Activated effector memory CD4-positive, alpha-beta T cell treated with Interleukin-2 at 50 U/mL for 16 hours (primary cell): Measurements from ENCODE around the gene ADH7.
"Not testable (repeated sequence)": the region's sequence is repeated elsewhere in the genome, so short reads cannot be mapped to it uniquely, and the experiment has no call there.

Source experiments
- DNase-seq: peaks from one replicate; pipeline ENCODE4 v3.0.0-alpha.2; 2020

ADH7 gene

GRCh38 chr4:99435154-99435553 is at the start of gene ADH7:
Gene ADH7 (minus strand): TSS chr4:99435342. CDS start chr4:99435233, 109 bp downstream.
- no peak for DNase-seq

DNA sequence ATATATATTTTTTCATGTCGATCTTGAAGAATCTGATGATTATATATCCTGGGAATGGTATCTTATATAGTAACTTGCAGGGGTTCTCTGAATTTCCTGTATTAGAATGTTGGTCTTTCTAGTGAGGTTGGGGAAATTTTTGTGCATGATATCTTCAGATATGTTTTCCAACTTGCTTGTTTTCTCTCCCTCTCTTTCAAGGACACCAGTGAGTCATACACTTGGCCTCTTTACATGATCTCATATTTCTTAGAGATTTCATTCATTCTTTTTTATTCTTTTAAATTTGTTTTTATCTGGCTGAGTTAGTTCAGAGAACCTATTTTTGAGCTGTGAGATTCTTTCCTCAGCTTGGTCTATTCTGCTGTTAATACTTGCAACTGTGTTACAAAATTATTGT is 48.5 kb upstream of the ADH7 start:
- DNase-seq = no peak

DNA sequence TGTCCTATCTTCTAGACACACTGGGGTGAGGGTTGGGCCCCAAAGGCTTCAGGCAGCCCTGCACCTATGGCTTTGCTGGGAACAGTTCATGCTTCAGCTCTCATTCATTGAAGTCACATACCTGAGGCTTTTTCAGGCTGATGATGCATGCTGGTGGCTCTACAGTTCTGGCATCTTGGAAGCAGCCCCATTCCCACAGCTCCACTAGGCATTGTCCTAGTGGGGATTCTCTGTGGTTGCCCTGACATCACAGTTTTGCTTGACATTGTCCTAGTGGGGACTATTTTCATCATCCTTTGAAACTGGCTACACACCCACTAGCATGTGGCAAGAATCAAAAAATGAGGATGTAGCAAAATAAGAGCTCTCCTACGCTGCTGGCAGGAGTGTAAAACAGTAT is 38.0 kb upstream of the ADH7 start:
- DNase-seq = no peak

DNA sequence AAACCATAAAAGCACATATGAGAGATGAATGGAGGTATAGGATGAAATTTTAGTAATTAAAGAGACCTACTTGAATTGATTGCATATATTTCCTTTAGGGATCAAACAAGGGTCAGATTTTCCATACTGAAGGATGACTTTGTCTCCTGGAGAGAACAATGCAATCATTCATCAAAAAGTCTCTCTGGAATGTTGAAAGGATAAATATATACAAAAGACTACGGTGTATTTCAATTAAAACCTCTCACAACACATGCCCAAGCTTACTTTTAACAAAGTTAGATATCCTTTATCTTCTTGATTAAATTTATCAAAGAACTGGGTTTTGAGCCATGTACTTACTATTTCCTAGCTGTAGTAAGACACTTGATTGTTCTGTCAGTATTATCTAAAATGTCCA is 36.8 kb upstream of the ADH7 start:
- no peak for DNase-seq

GRCh38 chr4:99471349-99471748 is 36.2 kb upstream of the ADH7 start:
- DNase-seq = no peak

DNA sequence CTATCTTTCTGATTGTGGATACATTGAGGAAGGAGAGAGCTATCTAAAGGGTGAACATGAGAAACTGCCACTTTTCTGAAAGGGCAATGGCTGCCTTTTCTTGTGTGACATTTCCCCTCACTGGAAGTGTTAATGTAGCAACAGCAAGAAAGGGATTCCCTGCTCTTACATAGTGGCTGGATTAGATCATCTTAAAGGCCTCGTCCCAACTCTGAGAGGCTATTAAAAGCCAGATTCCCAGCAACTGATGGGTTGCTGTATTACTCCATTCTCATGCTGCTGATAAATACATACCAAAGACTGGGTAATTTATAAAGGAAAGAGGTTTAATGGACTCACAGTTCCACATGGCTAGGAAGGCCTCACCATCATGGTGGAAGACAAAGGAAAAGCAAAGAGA is 33.7 kb upstream of the ADH7 start:
- DNase-seq = no peak

DNA sequence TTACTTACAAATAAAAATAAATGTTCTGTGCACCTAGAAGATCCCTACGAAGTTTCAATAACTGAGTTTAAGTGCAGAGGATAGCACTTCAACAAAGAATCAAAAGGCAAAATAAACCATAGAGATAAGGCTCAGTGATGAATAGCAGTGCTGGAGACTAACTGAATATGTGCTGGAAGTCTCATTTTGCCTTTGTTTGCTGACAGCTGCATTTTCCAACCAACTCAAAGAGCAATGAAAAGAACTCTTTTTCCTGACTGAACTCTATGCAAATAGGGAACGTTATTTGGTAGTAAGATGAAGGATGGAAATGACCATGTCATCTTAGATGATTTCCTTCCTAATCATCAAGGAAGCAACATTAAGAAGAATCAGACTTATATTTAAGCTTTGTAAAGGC is 32.7 kb upstream of the ADH7 start:
- no peak for DNase-seq

DNA sequence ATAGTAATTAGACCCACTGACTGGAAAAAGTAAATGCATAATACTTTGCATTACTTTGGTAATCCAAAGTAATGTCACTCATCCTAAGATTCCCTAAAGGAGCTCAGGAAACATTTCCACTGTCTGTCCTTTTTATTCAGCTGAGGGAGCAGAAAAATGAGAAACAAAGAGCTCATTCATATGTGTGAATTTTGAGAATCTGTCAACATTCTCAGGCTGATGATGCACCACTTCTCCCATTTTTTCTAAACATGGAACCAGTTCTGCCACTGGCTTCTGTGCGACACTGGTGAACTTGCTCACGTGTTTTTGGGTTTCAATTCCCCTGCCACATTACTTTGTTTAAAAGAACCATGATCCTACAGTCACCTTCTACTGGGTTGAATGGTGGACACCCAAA is 28.4 kb upstream of the ADH7 start:
- DNase-seq = no peak

DNA sequence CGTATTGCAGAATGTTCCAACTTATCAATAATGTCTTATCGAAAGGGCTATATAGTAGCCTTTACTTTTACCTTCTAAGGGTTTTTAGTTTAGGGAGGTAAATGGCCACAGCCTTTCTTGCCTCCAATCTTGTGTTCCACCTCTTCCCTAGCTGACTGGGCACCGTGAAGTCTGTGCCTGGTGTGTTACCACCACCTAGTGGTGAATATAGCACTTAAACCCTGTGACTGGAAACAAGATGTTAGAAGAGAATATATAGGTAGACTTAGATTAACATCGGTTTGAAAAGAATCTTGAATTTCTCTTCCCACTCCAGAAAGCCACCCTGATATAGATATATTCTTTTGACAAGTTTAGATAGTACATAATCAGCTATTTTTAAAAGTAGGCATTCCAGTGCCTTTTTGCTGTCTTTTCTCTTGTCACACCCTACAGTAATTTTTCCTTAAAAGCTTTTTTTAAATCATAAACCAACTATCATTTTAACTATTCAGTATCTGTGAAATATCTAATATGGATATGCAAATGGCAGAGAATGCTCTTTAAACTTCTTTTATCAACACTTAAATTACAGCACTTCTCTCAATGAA is 27.8 kb upstream of the ADH7 start:
- peak; percentile 13 for DNase-seq

DNA sequence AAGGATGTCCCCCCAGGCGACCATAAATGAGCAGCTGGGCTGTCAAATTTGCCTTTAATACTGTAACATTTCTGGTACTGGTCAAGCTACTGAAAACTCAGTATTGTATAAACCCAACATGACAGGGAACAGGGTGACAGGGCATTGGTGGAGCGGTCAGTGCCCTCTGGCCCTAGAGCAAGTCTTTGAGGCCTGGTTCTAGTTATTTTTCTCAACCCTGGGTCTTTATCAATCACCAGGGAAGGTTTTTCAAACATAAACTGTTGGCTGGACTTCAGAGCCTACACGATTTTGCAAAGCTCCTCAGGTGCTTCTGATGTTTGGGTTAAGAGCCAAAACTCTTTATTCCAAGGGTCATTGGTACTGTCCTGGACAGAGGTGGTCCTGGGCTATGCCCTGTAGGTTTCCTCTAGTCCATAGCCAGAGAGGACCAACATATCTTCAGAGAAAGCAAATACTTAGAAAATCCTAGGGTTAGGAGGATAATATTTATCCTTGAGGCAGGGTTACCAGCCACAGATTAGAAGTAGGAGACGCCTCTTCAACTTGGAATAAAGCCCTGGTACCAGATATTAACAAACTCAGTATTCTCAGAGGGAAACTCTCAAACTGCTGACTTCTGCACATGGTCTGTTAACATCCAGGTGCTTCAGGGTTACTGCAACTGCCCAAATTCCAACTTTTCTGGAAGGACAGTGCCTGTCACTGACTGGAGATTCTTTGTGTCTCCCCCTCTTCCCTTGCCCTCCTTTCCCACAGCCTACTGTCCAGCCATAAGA is 26.7 kb upstream of the ADH7 start:
- DNase-seq = no peak

DNA sequence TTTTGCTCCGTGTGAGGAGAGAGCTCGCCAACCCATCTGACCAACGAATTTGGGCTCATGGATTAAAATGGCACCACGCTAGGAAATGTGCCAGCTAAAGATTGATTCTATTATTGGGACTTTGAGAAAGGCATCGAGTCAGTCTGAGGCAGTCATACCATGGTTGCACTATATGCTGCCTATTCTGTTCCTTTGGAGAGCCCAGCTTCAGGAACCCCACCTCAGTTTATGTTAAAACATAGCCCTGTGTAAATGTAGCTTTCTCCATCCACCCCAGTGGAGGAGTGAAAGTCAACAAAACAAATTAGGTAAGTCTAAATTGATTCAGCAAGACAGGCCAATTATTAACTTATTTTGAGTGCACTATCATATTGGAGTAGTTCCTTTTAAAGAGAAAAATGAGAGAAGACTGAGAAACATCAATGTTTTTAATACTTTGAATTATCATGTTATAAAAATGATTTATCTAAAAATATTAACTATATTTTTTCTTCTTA is 24.5 kb upstream of the ADH7 start:
- no peak for DNase-seq

DNA sequence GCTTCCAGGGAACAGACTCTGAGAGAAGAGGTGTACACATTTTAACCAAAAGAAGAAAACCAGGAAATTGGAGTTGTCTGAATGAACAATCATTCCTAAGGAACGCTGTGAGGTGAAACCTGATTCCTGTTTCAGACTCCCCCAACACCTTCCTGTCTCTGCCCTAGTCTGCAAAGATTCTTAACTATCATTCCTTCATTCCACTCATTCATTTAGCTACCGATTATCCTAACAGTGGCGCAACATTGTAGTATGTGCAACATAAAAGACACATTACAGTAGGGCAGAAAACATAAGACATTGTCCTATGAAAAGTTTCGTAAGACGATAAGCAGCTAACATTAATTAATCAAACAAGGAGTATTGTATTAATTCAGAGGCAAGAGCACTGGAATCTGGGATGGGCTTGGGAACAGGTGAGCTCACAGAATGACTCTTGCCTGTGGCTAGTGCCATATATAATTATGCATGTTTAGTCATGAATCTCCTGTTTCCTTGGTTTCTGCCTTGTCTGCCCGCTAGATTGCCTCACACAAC is 23.8 kb upstream of the ADH7 start:
- no peak for DNase-seq

DNA sequence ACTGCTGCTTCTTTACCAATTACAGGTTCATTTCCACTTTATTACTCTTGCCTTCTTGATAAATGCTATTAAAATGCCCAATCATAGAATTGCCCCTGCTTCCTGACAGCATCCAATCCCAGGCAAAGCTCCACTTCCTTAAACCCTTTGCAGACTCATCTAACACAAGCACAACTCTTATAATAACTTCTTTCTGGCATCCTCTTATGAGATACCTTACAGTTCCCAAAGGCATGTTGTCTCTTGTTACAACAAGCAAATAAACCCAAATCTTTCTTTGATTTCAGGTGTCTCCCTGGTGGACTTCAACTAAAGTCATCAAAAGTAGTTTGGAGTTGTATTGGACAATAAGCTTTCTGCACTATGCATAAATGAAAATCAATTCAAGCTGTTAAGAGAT is 22.5 kb upstream of the ADH7 start:
- no peak for DNase-seq

DNA sequence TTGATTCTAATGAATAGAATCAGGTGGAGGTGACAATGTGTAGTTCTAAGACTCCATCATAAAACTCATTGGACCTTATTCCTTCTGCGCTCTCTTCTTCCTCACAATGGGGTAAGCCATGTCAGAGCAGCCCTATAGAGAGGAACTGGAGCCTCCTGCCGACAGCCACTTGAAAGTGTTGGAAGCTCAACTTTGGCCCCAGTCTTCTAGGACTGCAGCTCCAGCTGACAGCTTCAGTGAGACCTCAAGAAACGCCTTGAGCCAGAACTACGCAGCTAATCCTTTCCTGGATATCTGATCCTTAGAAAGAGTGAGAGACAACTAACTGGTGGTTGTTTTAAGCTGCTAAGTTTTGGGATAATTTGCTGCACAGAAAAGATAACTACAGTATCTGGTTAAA is 22.1 kb upstream of the ADH7 start:
- no peak for DNase-seq

- no peak for DNase-seq
These were observed 12.4 kb upstream of the ADH7 start for GRCh38 chr4:99447513-99447912.

- DNase-seq = no peak
These were observed 11.9 kb upstream of the ADH7 start for GRCh38 chr4:99447079-99447478.

DNA sequence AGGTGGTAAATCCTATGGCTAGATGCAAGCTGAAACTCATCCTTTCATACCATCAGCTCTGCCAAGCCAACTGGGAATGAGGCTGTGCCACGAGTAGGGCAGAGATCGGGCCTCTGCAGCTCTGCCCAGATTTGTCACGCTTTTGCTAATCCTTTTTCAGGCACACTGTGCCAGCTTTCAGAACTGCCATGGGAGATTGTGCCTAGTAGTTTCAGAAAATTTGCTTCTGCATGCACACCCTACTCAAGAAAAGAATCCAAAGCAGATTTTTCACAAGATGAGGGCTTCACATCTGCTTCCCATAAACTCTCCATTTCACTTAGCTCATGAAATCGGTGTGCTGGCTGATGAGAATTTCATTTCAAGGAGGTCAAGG is 3.3 kb upstream of the ADH7 start:
- DNase-seq = no peak

DNA sequence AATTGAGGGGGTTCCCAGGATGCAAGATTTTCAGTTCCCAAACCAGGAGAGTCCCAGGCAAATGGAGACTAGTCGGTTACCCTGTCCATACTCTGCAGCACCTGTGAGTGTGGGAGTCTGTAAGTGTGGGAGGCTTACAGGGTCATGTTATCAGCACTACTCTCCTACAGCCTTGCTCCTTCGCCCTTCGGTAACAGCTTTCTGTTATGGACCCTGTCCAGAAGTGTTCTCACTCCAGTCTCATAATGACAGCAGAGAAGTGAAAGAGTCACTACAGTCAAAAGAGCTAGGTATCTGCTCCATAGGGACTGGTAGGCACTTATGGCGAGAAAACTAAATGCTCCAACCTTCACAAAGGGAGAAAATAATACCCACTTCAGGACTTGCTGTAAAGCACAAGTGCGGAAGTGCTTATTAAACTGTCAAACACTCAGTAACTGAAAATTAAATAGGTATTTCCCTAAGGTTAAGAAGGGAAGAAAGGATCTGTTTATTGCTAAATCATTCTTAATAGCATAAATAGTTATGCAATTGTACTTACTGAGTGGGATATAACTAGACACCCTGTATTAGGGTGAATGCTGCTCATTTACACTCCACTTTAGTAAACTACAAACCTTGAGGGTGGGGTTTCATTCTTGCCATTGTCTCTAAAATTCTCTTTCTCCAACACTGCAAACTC is 2.7 kb upstream of the ADH7 start:
- DNase-seq = no peak

DNA sequence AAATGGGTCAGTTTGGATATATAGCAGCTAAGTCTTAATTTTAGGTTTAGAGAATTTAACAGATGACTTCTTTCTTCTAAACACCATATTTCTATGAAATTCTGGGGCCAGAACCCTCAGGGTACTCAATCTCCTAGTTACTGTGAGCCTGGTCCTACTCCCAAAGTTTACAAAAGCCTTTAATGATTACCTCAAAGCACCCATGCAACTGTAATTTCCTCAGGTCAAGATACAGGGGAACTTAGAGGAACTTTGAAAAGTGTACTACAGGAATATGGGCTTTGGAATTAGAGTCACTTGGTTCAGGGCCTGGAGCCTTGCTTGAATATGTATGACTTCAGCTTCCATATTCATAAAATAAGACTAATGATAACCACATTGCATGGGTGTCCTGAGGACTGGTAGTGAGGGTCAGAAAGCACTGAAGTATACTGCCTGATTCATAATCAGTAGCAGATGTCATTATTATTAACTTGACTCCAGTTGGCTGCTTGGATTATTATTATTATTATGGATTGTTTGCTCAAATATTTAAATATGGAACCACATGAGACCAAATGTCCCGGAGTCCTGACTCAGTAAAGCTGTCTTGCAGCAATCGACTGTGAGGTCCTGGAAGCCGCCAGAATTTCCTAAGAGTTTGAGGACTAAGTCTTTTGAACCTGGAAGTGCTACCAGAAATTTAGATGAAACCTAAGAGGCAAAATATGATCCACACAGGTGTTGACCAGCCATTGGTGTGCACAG is 2.0 kb upstream of the ADH7 start:
- DNase-seq = no peak

GRCh38 chr4:99436462-99436861 is 1.3 kb upstream of the ADH7 start:
- DNase-seq = no peak

DNA sequence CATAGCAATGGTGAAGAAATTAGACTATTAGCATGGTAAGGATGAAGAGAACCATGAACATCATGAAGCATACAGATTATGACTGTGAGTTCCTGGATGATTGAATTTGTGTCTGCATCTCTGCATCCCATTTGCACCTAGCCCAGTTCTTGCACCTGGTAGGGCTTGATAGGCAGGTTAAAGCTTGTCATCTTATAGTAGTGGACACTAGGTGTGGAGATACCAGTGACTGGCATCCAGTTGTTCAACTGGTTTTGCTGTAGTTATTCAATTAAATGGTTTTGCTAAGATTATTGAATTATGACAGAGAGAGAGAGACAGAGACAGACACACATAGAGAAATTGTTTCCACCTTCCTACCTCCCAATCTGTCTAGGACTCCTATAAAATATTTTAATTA is 5.0 kb downstream of the ADH7 start:
- DNase-seq = no peak

GRCh38 chr4:99417125-99417524 is 18.0 kb downstream of the ADH7 start:
- no peak for DNase-seq

DNA sequence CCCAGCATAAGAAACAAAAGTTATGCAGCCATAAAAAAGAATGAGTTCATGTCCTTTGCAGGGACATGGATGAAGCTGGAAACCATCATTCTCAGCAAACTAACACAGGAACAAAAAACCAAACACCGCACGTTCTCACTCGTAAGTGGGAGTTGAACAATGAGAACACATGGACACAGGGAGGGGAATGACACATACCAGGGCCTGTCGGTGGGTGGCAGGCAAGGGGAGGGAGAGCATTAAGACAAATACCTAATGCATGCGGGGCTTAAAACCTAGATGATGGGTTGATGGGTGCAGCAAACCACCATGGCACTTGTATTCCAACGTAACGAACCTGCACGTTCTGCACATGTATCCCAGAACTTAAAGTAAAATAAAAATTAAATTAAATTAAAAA is 19.4 kb downstream of the ADH7 start:
- not testable (repeated sequence) for DNase-seq
